NCI-H1417 treated with DMSO at 0.1 percent for 48 hours (cell line): ENCODE measurements around the gene TRIM9.
"Not testable (repeated sequence)": the region's sequence is repeated elsewhere in the genome, so short reads cannot be mapped to it uniquely, and the experiment has no call there.

Experiments
- DNase-seq: peaks from one replicate; lab custom pipeline; 2025; lab: John Stamatoyannopoulos, UW

TRIM9 gene

DNA sequence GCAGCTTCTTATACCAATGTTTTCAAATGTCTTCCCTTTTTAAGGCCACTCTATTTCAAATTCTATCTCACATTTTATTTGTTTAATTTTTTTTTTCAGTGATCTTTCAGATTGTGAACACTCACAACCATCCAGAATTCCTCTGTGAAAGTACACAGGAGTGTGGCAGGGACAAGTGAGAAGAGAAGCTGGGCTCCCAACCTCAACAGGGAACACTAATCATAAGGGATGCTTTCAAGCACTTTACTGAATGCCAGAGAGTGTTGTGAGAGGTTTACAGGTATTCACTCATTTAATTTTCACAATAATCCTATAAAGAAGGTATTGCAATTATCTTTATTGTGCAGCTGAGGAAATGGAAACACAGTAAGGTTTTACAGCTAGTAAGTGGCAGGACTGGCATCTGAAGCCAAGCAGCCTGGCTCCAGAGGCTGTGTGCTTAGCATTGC is 90.5 kb downstream of the TRIM9 start:
- no peak for DNase-seq

DNA sequence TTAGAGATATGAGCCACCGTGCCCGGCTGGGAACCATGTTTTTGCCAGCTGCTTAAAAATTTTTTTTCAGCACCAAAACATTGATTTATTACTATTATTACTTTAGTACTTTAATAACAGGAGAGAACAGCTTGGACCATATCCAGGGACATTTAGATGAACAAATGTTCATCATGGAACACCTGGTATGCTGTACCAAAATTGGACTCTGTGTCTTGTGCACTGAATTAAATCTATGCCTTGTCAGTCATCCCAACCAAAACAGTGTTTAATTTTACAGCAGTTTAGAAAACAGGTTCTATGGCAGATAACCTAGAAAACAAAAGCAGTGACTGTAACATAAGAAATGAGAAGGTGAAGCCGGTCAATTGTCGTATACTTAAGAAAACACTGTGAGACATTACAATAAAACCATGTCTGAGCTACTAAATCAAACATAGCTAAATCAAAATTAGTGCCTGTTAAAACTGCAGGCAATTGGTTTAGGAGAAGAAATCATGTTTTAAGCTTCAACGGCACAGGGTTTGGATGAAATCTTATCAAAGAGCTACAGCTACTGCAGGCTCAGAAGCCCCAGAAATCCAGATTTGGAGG is 92.4 kb downstream of the TRIM9 start:
- no peak for DNase-seq

DNA sequence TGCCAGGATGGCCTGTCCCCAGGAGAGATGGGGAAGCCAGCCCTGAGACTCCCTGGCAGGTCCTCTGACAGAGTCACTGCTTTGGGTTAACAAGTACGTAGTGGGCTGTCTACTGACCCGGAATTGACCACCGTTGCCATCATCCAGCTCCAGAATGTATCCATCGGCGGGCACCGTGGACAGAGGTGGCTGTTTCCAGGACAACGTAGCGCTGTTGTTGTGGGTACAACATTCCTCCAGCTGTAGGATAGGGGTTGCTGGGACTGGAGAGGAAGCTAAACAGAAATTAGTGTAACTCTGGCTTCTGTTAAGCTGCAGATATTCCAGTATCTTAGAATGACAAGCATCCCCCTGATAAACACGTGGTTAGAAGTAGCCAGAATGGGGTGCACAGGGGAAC is 94.3 kb downstream of the TRIM9 start:
- DNase-seq = no peak

DNA sequence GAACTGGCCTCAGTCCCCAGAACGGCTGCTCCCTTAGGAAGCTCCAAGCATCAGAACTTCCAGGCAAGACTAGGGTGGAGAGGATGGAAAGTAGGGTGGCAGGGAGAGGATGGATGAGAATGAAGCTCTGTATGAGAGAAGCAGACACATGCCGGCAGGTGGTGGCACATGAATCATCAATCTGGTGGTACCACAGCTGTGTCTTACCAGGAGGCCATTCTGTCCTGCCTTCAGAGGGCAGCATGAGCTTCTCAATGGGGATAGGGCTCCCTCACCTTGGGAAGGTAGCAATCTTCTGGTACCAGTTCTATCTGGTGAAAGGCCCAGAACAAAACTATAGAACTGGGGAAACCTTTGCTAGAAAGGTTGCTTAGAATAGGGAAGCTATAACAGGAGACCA is 95.2 kb downstream of the TRIM9 start:
- DNase-seq = no peak

DNA sequence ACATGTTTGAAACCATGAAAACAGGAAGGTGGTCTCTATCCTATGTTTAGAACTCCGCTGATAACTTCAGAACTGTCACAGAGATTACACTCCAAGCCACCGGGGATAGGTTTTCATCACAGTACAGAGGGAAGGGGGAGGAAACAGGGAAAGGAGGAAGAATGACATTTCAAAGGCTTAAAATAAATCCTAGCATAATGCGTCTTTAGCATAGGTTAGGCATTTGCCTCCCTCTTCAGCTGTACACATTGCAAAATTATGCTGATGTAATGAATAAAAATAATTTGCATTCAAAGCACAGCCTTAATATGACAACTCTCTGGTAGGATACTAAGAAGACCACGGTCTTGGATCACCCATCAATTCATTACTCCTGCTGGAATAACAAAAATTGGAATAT is 96.3 kb downstream of the TRIM9 start:
- DNase-seq = no peak

DNA sequence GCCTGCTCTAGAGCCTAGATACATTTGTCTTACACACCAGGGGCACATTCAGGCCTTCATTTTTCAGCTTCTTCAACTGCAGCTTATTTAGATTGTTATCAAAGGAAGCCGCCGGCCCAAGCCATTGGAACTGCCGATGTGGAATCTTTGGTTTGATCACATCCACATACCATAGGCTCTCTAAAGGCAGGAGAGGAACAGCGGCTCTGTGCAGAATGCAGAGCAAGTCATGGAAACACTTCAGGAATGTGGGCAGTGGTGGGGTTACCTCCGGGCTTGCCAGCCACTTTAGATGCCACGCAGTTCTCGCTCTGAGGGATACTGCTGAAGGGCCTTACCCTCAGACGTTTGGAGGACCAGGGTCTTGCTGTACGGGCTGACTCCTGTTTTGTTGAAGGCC is 97.2 kb downstream of the TRIM9 start:
- no peak for DNase-seq

DNA sequence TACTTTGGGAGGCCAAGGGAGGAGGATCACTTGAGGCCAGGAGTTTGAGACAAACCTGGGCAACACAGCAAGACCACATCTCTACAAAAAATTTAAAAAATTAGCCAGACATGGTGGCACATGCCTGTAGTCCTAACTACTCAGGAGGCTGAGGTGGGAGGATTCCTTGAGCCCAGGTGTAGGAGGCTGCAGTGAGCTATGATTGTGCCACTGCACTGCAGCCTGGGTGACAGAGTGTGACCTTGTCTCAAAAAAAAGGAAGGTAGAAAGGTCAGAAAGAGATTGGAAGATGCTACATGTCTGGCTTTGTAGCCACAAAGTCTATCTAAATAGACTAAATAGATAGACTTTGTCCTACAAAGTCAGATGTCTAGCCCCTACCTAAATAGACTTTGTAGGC is 100.7 kb downstream of the TRIM9 start:
- not testable (repeated sequence) for DNase-seq

DNA sequence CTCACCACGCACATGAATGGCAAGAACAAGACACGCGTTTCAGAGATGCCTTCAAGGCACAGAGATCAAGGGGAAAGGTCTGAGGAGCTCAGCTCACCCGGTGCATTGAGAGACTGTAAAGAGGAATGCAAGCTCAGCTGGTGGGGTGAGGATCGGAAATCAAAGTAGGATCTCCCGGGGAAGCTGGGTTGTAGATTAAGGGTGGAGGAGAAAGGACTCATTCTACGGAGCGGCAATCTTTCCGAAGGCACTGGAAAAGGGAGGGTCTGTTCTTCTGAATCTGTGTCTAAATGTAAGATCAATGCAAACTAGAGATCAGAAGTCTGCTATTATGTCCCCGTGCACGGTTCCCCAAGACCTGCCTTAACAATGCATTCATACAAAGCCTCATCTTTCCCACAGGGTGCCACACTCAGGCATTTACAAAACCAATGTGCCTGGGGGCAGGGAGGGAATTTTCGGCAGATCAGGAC is 109.0 kb downstream of the TRIM9 start:
- no peak for DNase-seq

DNA sequence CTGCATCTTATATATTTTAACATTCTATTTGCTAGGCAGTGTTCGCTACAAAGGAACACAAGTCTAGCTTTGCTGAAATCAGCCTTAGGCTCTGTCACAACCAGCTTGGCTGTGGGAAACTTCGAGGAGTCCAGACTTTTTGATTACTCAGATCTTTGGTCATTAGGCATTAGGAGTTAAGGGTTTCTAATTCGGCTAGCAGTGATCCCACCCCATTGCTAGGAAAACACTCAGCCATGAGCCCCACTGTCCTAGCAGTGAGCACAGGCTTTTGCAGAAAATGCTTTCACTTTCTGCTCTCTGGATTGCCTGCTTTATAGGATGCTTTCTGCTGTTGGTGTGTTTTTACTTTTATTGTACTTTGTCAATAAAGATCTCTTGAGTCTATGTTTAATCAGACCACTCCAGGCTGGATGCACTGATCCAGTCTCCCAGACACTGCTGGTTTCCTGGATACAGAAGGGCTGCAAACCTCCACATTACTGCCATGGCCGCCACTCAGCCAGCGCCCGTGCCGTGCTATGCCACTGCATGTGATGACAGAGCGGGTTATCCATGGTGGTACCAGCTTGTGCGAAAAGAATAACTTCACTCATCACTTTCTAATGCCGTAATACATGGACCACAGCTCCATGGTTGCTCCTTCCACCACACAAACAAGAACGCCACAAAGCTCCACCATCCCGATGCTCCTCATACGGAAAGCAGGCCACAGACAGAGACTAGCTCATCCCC is 109.6 kb downstream of the TRIM9 start:
- no peak for DNase-seq

DNA sequence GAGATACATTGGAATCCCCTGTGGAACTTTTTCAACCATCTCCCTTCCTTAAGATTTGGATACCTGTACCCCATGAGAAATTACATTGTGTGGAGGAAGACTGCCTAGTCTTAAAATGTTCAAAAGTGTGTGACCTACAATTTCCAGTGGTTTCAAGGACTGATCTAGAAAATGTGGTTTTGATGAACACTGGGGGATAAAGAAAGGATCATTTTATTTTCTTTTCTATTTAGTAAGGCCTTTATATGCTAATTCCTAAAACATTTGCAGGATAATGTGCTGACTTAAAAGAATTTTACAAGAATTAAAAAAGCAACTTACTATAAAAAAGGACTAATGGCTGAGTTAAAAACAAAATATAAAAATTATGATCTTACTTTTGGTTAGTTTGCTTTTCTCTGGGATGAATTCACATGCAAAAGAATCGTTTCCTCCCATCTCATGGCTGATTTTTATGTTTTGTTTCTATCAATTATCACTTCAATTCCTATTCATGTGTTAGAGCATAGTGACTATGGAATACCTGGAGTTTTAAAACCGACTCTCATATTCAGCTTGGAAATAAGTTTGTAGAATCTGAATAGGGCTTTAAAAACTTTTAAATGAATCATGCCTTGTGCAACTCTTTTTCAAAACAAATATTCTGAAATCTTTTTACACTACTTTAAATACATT is 110.7 kb downstream of the TRIM9 start:
- DNase-seq = no peak

DNA sequence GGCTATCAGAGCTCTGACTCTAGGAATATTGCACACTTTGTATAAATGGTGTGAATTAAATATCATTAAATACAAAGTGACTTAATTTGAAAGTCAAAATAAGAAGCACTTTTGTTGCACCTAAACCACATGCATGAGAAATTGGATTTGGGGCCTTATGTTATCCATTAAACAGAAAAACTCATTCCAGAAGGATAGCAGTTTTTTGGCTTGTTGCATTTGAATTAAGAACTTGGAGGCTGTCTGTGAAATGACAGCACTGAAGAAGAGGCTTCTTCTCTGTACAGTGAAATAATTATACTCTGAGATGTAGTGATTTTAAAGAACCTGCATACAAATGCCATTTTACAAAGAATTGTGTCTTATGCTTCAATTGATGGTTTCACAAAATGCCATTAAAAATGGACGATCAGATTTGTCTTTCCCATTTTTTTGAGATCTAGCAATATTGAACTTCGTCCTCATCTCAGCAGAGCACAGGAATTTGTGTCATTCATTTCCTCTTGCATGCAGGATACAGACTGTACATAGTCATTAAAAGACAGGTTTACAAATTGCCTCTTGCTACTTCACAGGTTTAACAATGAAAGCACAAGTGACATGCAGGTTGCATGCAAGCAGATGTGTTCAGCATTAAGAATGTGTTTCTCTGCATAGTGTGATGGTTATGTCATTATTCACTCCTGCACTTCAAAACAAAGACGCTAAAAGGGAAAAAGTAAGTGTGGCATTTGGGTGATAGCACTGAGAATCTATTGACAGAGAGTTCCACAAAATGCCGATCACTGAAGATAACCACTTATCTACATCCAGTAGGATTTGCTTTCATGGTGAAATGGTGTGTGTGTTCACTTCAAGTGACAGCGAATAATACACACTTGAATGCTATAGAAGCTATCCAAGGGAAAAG is 114.7 kb downstream of the TRIM9 start:
- DNase-seq = no peak

DNA sequence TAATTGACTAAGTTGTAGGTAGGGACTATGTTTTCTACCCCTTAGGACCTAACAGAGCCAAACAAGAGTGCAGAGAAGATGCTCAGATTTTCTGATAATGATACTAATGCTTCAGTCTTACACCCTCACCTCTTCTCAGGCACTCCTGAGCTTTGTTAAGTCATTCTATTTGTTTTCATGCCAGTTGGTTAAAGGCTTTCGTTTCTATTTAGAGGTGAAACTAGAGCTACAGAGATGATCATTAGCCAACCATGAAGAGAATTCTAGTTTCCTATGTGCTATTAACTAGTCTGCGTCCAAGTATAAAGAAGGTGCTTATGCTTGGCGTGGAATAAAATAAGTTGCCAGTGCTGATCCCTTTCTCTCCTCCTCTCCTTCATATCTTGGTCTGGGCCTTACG is 116.0 kb downstream of the TRIM9 start:
- no peak for DNase-seq

DNA sequence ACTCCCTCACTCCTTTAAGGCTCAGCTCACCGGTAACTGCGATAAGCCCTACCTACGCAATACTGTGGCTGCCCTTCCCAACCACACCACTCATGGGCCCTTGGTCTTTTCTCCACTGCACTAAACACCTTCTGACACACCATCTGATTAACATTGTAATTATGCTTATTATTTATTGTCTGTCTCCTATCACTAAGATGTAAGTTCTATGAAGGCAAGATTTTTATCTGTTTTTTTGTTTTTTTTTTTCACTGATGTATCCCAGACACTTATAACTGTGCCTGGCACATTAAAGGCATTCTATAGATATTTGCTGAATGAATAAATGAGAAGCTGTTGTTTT is 116.4 kb downstream of the TRIM9 start:
- no peak for DNase-seq

DNA sequence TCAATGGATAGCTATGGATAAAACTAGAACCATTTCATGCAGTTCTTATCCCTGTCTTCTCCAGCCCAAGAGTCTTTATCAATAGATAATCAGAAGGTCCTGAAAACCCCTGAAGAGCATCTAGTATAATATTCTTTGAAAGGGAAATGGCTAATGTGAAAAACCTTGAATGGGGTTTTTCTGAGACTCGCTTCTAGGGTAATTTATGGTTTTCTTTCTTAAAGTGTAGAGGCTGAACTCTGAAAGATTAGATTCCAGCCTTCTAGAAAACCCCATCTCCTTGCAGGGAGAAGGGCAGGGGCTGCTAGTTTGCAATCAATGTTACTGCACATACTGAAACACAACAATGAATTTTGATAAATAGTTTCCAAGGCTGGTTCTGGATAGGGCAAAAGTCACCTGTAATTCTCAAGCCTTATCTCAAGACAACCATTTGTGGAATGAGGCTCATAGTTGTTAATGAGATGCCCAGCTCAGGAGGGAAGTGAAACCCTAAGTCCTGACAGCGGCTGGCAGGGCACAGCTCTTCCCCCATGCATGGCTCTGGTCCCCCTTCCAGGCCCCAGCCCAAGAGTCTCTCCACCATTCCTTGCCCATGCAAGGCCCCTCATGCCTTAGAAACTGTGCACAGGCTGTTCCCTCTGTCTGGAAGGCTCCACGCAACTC is 116.9 kb downstream of the TRIM9 start:
- no peak for DNase-seq

DNA sequence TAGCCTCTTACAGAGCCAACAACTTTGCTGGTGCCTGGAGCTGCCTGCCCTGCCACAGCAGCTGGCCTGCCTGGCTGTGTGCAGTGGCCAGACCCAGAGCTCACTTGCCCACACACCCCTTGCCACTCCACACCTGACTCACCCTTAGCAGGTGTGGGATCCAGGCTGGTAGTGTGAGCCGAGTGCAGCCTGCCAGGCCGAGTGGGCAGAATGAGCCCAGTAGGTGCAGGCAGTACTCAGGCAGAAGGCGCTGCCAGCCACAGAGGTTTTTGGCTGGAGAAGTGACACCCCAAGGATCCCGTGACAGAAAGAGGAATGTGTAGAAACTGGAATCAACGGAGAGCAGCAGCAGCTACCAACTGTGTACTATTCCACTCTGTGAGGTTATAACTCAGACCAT is 120.8 kb downstream of the TRIM9 start:
- DNase-seq = no peak

DNA sequence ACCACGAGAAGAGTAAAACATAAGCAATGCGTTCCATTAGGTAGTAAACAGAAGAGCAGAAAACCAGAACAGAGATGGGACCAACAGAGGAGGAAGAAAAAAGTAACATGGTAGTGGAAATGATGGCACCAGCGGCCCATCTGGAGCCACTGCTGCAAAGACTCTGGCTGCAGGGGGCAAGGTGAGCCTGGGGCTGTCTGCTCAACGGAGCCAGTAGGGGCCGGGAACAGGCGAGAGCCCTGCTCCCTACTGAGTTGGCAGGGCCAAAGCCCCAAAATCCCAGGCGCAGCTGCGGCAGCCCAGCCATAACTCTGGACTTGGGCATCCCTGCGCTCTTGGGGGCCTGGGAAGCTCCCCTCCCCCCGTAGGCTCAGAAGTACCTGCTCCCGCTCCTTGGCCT is 122.2 kb downstream of the TRIM9 start:
- no peak for DNase-seq

DNA sequence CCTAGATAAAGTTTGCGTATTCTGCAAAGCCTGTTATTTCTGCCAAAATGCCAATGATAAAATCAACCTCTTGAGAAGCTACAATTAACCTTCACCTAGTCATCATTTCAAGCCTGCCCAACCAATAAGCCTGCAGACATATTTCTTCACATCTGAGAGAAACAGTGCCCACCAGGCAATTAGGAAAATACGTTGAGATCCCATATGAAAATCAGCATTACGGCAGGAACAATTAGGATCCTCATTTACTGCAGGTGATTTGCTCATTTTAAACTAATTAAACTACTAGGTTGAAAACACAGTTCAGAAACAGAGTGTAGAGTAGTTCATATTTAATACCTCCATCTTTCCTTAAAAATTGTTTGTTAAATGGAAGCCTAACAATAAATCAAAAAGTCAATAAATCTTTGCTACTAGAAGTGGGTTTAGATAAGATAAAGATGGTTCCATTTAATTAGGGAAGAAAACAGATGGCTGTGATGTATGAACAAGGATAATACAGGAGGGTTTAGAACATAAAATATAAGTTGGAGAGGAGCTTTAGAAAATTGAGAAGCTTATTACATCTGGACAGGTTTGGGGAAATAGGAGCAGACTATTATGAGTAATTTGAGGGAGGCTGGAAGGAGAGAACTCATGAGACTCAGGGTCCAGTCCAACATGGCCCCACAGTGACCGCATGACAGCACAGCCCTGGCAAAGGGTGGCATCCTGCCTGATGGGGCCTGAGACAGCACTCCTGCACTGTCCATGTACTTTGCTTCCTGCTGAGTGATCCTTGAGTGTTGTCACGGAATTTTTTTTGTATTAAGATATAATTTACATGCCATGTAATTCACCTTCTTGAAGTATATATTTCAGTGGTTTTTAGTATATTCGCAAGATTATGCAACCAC is 123.8 kb downstream of the TRIM9 start:
- DNase-seq = no peak

DNA sequence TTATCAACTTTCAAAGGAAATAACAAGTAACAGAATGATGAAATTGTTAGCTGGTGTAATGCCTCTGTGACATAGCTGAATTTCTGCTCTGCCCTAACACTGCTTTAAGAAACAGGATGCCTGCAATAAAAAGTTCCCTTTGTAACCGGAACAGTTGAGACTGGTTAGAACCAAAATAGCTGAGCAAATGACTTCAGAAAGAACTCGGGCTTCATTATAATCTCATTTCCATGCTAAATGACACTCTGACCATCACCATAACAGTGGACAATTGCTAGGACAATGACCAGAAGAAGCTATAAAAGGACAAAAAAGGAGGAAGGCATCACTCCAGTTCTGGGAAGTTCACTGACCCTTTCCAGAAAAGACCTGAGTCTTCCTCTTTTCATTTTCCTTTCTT is 127.1 kb downstream of the TRIM9 start:
- no peak for DNase-seq

DNA sequence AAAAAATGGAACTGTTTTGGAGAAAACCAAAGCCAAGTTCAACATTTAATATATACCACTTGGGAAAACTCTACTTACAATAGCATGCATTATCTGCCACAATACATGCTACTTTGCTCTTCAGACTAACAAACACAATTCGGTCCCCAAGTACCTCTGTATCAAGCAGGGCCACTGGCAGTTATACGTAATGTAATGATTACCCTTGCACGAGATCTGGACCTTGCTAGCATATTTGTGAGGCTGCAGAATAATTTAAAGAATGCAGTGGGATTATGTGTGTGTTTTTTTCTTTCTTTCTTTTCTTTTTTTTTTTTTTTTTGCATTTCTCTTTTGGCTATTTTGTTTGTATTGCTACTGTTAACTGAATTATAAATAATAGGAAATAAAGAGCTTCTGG is 127.8 kb downstream of the TRIM9 start:
- no peak for DNase-seq

DNA sequence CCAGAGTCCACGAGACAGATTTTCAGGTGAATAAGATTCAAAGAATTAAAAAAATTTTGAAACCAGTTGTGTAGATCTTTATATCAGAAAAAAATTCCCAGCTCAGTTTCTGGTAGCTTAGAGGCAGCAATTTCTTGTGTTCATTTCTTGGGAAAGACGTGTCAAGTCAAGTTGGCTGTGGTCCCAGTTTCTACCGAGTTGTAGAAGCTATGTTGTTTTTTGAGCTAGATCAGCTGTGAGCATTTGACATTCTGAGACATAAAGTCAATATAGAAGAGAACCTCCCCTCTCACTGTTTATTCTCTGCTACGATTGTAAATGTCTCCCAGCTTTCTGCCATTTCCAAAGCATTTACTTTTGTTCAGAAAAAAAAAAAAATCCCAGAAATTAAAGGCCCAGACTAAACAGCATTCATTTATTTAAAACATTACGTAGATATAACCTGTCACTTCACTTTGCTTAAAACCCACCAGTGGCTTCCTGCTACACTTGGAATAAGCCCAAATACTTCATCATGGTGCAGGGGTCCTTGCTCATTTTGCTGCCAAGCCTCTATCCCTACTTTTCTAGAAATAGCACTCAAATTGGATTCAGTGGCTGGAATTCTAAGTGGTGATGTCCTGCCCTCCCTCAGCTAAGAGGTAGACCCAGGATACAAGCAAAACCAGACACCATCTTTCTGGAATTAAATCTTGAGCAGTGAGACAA is 130.1 kb downstream of the TRIM9 start:
- DNase-seq = no peak
